SK-N-SH (cell line): Measurements from ENCODE around the gene SLAMF6.

Experiments used
- EP300 ChIP-seq, 2 experiments: IDR thresholded peaks; 2 replicates each; pipeline versions ENCODE4 v1.4.0 to v1.6.1; 2012; ENCODE audit warnings: borderline replicate concordance in 1 of 2, low read depth in 1 of 2, low read length in 1 of 2
- GATA2 ChIP-seq: sonication (generic); formaldehyde crosslinking; IDR thresholded peaks from 2 replicates; pipeline ENCODE4 v1.5.0; 2020; ENCODE audit warnings: mild to moderate bottlenecking, missing genetic modification reagents
- SMC3 ChIP-seq: IDR thresholded peaks from 2 replicates; pipeline ENCODE4 v1.6.1; 2012; ENCODE audit warnings: low read depth, low read length, improper control_type of control experiment
- YY1 ChIP-seq: IDR thresholded peaks from 2 replicates; pipeline ENCODE4 v1.4.0; 2012; ENCODE audit warnings: low read depth, mild to moderate bottlenecking

- TF ChIP-seq EP300 (IDR thresholded peaks at IDR 0.05; ENCODE audit: borderline replicate concordance in 1 of 2, low read depth in 1 of 2, low read length in 1 of 2) (no peak), GATA2 (CRISPR knock-in tag) (no peak), YY1 (no peak), SMC3 (no peak)
These were observed 63.4 kb downstream of the SLAMF6 start for GRCh38 chr1:160459687-160460086.
